ENCODE measurements around the gene SREBF1. TPM values are rescaled to one million over a fixed set of nuclear protein-coding genes. Genes with fewer than 3 reads are reported as not detected.

The SREBF1 gene
- total and polyA plus RNA-seq, 2 of the 8 experiments (the other 6 are each of a cell fraction or from before 2014, with no cell fraction given): 28.6 to 70.8 TPM

DNA sequence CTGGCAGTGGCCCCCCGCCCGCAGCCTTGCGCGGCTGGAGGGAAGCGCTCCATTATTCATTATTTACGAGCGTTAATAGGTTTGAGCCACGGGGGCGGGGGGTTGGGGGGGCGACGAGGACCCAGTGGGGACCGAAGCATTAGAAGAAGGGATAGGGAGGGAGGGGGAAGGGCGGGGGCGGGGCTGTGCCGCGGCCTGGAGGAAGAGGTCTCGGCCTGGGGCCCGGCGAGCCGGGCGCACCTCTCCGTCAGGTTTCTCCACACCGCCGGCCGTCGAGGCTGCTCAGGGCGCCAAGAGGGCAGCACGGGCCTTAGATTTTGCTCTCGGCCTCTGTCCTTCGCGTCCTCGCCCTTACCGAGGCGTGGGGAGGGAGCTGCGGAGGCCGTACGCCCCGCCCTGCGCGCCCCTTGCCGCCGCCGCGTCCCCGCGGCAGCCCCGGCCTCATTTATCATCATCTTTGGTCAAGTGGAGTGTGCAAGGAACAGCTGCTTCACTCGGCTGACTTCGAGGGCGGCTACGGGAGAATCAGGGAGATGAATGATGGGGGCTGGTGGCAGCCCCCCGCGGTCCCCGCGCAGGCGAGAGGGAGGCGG lies 54.2 kb downstream of the SREBF1 start (continued):
- TF ChIP-seq, protein P1, sequence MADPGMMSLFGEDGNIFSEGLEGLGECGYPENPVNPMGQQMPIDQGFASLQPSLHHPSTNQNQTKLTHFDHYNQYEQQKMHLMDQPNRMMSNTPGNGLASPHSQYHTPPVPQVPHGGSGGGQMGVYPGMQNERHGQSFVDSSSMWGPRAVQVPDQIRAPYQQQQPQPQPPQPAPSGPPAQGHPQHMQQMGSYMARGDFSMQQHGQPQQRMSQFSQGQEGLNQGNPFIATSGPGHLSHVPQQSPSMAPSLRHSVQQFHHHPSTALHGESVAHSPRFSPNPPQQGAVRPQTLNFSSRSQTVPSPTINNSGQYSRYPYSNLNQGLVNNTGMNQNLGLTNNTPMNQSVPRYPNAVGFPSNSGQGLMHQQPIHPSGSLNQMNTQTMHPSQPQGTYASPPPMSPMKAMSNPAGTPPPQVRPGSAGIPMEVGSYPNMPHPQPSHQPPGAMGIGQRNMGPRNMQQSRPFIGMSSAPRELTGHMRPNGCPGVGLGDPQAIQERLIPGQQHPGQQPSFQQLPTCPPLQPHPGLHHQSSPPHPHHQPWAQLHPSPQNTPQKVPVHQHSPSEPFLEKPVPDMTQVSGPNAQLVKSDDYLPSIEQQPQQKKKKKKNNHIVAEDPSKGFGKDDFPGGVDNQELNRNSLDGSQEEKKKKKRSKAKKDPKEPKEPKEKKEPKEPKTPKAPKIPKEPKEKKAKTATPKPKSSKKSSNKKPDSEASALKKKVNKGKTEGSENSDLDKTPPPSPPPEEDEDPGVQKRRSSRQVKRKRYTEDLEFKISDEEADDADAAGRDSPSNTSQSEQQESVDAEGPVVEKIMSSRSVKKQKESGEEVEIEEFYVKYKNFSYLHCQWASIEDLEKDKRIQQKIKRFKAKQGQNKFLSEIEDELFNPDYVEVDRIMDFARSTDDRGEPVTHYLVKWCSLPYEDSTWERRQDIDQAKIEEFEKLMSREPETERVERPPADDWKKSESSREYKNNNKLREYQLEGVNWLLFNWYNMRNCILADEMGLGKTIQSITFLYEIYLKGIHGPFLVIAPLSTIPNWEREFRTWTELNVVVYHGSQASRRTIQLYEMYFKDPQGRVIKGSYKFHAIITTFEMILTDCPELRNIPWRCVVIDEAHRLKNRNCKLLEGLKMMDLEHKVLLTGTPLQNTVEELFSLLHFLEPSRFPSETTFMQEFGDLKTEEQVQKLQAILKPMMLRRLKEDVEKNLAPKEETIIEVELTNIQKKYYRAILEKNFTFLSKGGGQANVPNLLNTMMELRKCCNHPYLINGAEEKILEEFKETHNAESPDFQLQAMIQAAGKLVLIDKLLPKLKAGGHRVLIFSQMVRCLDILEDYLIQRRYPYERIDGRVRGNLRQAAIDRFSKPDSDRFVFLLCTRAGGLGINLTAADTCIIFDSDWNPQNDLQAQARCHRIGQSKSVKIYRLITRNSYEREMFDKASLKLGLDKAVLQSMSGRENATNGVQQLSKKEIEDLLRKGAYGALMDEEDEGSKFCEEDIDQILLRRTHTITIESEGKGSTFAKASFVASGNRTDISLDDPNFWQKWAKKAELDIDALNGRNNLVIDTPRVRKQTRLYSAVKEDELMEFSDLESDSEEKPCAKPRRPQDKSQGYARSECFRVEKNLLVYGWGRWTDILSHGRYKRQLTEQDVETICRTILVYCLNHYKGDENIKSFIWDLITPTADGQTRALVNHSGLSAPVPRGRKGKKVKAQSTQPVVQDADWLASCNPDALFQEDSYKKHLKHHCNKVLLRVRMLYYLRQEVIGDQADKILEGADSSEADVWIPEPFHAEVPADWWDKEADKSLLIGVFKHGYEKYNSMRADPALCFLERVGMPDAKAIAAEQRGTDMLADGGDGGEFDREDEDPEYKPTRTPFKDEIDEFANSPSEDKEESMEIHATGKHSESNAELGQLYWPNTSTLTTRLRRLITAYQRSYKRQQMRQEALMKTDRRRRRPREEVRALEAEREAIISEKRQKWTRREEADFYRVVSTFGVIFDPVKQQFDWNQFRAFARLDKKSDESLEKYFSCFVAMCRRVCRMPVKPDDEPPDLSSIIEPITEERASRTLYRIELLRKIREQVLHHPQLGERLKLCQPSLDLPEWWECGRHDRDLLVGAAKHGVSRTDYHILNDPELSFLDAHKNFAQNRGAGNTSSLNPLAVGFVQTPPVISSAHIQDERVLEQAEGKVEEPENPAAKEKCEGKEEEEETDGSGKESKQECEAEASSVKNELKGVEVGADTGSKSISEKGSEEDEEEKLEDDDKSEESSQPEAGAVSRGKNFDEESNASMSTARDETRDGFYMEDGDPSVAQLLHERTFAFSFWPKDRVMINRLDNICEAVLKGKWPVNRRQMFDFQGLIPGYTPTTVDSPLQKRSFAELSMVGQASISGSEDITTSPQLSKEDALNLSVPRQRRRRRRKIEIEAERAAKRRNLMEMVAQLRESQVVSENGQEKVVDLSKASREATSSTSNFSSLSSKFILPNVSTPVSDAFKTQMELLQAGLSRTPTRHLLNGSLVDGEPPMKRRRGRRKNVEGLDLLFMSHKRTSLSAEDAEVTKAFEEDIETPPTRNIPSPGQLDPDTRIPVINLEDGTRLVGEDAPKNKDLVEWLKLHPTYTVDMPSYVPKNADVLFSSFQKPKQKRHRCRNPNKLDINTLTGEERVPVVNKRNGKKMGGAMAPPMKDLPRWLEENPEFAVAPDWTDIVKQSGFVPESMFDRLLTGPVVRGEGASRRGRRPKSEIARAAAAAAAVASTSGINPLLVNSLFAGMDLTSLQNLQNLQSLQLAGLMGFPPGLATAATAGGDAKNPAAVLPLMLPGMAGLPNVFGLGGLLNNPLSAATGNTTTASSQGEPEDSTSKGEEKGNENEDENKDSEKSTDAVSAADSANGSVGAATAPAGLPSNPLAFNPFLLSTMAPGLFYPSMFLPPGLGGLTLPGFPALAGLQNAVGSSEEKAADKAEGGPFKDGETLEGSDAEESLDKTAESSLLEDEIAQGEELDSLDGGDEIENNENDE (IDR thresholded peaks at IDR 0.05; ENCODE audit: insufficient replicate concordance, low read length): no peak
- TF ChIP-seq TBP (IDR thresholded peaks at IDR 0.05; ENCODE audit: low read depth, low read length) (no peak), SIX5 (IDR thresholded peaks at IDR 0.05; ENCODE audit: low read depth, low read length) (no peak), BRCA1 (IDR thresholded peaks at IDR 0.05; ENCODE audit: low read depth, low read length) (no peak), CEBPB (IDR thresholded peaks at IDR 0.05; ENCODE audit: low read depth, low read length) (no peak), NRF1 (IDR thresholded peaks at IDR 0.05; ENCODE audit: low read depth, low read length) (no peak), EP300 (IDR thresholded peaks at IDR 0.05; ENCODE audit: borderline replicate concordance in 1 of 2, low read depth in 2 of 2, low read length in 2 of 2) (no peak), ASH2L (IDR thresholded peaks at IDR 0.05; ENCODE audit: low read length) (peak; percentile 57)
- TF ChIP-seq, protein P2, sequence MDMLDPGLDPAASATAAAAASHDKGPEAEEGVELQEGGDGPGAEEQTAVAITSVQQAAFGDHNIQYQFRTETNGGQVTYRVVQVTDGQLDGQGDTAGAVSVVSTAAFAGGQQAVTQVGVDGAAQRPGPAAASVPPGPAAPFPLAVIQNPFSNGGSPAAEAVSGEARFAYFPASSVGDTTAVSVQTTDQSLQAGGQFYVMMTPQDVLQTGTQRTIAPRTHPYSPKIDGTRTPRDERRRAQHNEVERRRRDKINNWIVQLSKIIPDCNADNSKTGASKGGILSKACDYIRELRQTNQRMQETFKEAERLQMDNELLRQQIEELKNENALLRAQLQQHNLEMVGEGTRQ (IDR thresholded peaks at IDR 0.05; ENCODE audit: low read length): no peak
- TF ChIP-seq, protein P3, sequence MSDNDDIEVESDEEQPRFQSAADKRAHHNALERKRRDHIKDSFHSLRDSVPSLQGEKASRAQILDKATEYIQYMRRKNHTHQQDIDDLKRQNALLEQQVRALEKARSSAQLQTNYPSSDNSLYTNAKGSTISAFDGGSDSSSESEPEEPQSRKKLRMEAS (IDR thresholded peaks at IDR 0.05): peak; percentile 62
